HepG2 (cell line): ENCODE data around the gene KIF27. TPM values are rescaled to one million over a fixed set of nuclear protein-coding genes. Genes with fewer than 3 reads are reported as not detected.

ENCODE experiments used
- AGO2 ChIP-seq: fragments of 200-400 bp; formaldehyde crosslinking; optimal IDR thresholded peaks from 2 replicates; pipeline ENCODE3; 2017; ENCODE audit warnings: mild to moderate bottlenecking, low read depth, low read length, moderate library complexity
- ASH2L ChIP-seq: fragments of 300-600, 200-600 bp; sonication (generic); IDR thresholded peaks from 2 replicates; pipeline ENCODE4 v1.7.0; 2017; ENCODE audit warnings: low read depth, mild to moderate bottlenecking, moderate library complexity, mixed read lengths, low read length; ENCODE audit not compliant: insufficient read length
- BATF2 ChIP-seq: sonication (generic); formaldehyde crosslinking; IDR thresholded peaks from 2 replicates; pipeline ENCODE4 v1.8.0; 2022; ENCODE audit warnings: mild to moderate bottlenecking, missing genetic modification reagents, moderate library complexity
- DMAP1 ChIP-seq: IDR thresholded peaks from 2 replicates; pipeline ENCODE4 v1.6.1; 2016
- GABPB1 ChIP-seq: IDR thresholded peaks from 2 replicates; pipeline ENCODE4 v1.6.1; 2016; ENCODE audit warnings: mild to moderate bottlenecking, missing genetic modification reagents, moderate library complexity, missing compliant biosample characterization
- HES4 ChIP-seq: sonication (generic); formaldehyde crosslinking; IDR thresholded peaks from 2 replicates; pipeline ENCODE4 v1.9.0; 2021; ENCODE audit warnings: mild to moderate bottlenecking, missing genetic modification reagents, borderline replicate concordance
- HNF4A ChIP-seq: sonication (generic); formaldehyde crosslinking; IDR thresholded peaks from 2 replicates; pipeline ENCODE4 v1.4.0; 2020; ENCODE audit warnings: missing genetic modification reagents
- IKZF1 ChIP-seq: fragments of 450-650 bp; IDR thresholded peaks from 2 replicates; pipeline ENCODE4 v1.7.1; 2016
- JUN ChIP-seq: sonication (generic); formaldehyde crosslinking; IDR thresholded peaks from 2 replicates; pipeline ENCODE4 v1.4.0; 2020; ENCODE audit warnings: mild to moderate bottlenecking, missing genetic modification reagents
- KDM4B ChIP-seq: sonication (generic); formaldehyde crosslinking; IDR thresholded peaks from 2 replicates; pipeline ENCODE4 v1.4.0; 2020; ENCODE audit warnings: missing genetic modification reagents
- MAF1 ChIP-seq: sonication (generic); formaldehyde crosslinking; IDR thresholded peaks from 2 replicates; pipeline ENCODE4 v1.5.0; 2020; ENCODE audit warnings: missing genetic modification reagents, borderline replicate concordance
- MEIS2 ChIP-seq: sonication (generic); formaldehyde crosslinking; IDR thresholded peaks from 2 replicates; pipeline ENCODE4 v1.9.0; 2021; ENCODE audit warnings: mild to moderate bottlenecking, missing genetic modification reagents
- MTA1 ChIP-seq: sonication (generic); formaldehyde crosslinking; IDR thresholded peaks from 2 replicates; pipeline ENCODE4 v1.4.0; 2020; ENCODE audit warnings: missing genetic modification reagents, mild to moderate bottlenecking, borderline replicate concordance
- MTERF4 ChIP-seq: sonication (generic); formaldehyde crosslinking; IDR thresholded peaks from 2 replicates; pipeline ENCODE4 v1.8.0; 2023; ENCODE audit warnings: mild to moderate bottlenecking, missing genetic modification reagents
- NAIF1 ChIP-seq: sonication (generic); formaldehyde crosslinking; IDR thresholded peaks from 2 replicates; pipeline ENCODE4 v1.5.0; 2020; ENCODE audit warnings: mild to moderate bottlenecking, missing genetic modification reagents, borderline replicate concordance
- ONECUT2 ChIP-seq: sonication (generic); formaldehyde crosslinking; IDR thresholded peaks from 2 replicates; pipeline ENCODE4 v1.4.0; 2020; ENCODE audit warnings: missing genetic modification reagents
- PHF20 ChIP-seq: sonication (generic); formaldehyde crosslinking; IDR thresholded peaks from 2 replicates; pipeline ENCODE4 v1.5.0; 2020; ENCODE audit warnings: mild to moderate bottlenecking, missing genetic modification reagents
- REL ChIP-seq: sonication (generic); formaldehyde crosslinking; conservative IDR thresholded peaks from 2 replicates; pipeline ENCODE4 v1.8.0; 2022; ENCODE audit warnings: mild to moderate bottlenecking, missing genetic modification reagents, moderate library complexity
- RELA ChIP-seq: sonication (generic); formaldehyde crosslinking; IDR thresholded peaks from 2 replicates; pipeline ENCODE4 v1.4.0; 2020; ENCODE audit warnings: missing genetic modification reagents
- SKIL ChIP-seq: sonication (generic); formaldehyde crosslinking; IDR thresholded peaks from 2 replicates; pipeline ENCODE4 v1.8.0; 2022; ENCODE audit warnings: missing genetic modification reagents, mild to moderate bottlenecking, moderate library complexity, borderline replicate concordance
- ZBTB38 ChIP-seq: sonication (generic); formaldehyde crosslinking; IDR thresholded peaks from 2 replicates; pipeline ENCODE4 v1.5.1; 2020; ENCODE audit warnings: mild to moderate bottlenecking, missing genetic modification reagents
- ZBTB7B ChIP-seq: sonication (generic); formaldehyde crosslinking; IDR thresholded peaks from 2 replicates; pipeline ENCODE4 v1.4.0; 2020; ENCODE audit warnings: missing genetic modification reagents
- ZNF136 ChIP-seq: sonication (generic); formaldehyde crosslinking; IDR thresholded peaks from 2 replicates; pipeline ENCODE4 v1.8.1; 2022; ENCODE audit warnings: low read depth, mild to moderate bottlenecking, moderate library complexity, missing genetic modification reagents
- ZNF274 ChIP-seq: sonication (generic); formaldehyde crosslinking; IDR thresholded peaks from 2 replicates; pipeline ENCODE4 v1.5.1; 2020; ENCODE audit warnings: mild to moderate bottlenecking, missing genetic modification reagents
- ZNF350 ChIP-seq: sonication (generic); formaldehyde crosslinking; IDR thresholded peaks from 2 replicates; pipeline ENCODE4 v1.4.0; 2020; ENCODE audit warnings: mild to moderate bottlenecking, low read depth, missing genetic modification reagents, borderline replicate concordance
- ZNF615 ChIP-seq: sonication (generic); formaldehyde crosslinking; IDR thresholded peaks from 2 replicates; pipeline ENCODE4 v1.5.0; 2020; ENCODE audit warnings: mild to moderate bottlenecking, missing genetic modification reagents, borderline replicate concordance
- ZNF724P ChIP-seq: sonication (generic); formaldehyde crosslinking; IDR thresholded peaks from 2 replicates; pipeline ENCODE4 v1.8.0; 2022; ENCODE audit warnings: missing genetic modification reagents, borderline replicate concordance
- ZSCAN12 ChIP-seq: sonication (generic); formaldehyde crosslinking; IDR thresholded peaks from 2 replicates; pipeline ENCODE4 v1.9.0; 2021; ENCODE audit warnings: mild to moderate bottlenecking, missing genetic modification reagents
- polyA plus RNA-seq, 8 experiments: library from polyadenylated mRNA; depleted of rRNA in 3 of 8; stranded (reverse) in 7 of 8; unstranded in 1 of 8; fragments of >200 nt; fragmentation: Illumina TruSeq in 4 of 8; extraction: Trizol in 4 of 8; gene quantifications; 2 replicates each; pipeline versions ENCODE4 v1.2.1 to v1.2.3, GENCODE V29; 2011 to 2016; ENCODE audit warnings: low read depth in 4 of 8, missing spikeins in 1 of 8, mixed read lengths in 1 of 8; ENCODE audit not compliant: insufficient read depth in 1 of 8
- total RNA-seq, 5 experiments: library from RNA; depleted of rRNA; stranded (reverse); fragments of >200 nt; fragmentation: Illumina TruSeq; extraction: Trizol; gene quantifications; 2 replicates each; pipeline ENCODE4 v1.2.3, GENCODE V29; 2016; ENCODE audit warnings: low read depth in 1 of 5

Gene KIF27
- total and polyA plus RNA-seq, 2 of the 13 experiments (the other 11 are each of a cell fraction or from before 2014, with no cell fraction given), result 0.95 to 4.1 TPM

- TF ChIP-seq NAIF1 (CRISPR knock-in tag) (0 out of 2 replicates have a peak, but pooled peaks have one; percentile 25), AGO2 (no peak), ASH2L (peak; percentile 95), MEIS2 (CRISPR knock-in tag) (peak; percentile 46; the same call in 1 of the 2 replicates), PHF20 (CRISPR knock-in tag) (peak; percentile 89), HNF4A (CRISPR knock-in tag) (peak; percentile 92), IKZF1 (no peak), ZNF274 (no peak), JUN (CRISPR knock-in tag) (peak; percentile 18; the same call in 1 of the 2 replicates), ZSCAN12 (CRISPR knock-in tag) (no peak), MTA1 (peak; percentile 85; the same call in 1 of the 2 replicates), ZBTB7B (CRISPR knock-in tag) (peak; percentile 92), SKIL (CRISPR knock-in tag) (no peak), RELA (CRISPR knock-in tag) (no peak), KDM4B (CRISPR knock-in tag) (no peak; the same call in 1 of the 2 replicates), DMAP1 (peak; percentile 95), GABPB1 (CRISPR knock-in tag) (peak; percentile 96), HES4 (CRISPR knock-in tag) (0 out of 2 replicates have a peak, but pooled peaks have one; percentile 33), ONECUT2 (CRISPR knock-in tag) (no peak), ZBTB38 (CRISPR knock-in tag) (peak; percentile 26; the same call in 1 of the 2 replicates), ZNF615 (no peak), REL (peak; percentile 85; the same call in 1 of the 2 replicates), ZNF724P (CRISPR knock-in tag) (peak; percentile 23; the same call in 1 of the 2 replicates), BATF2 (CRISPR knock-in tag) (peak; percentile 91), ZNF350 (CRISPR knock-in tag) (peak; percentile 89), ZNF136 (CRISPR knock-in tag) (peak; percentile 51; the same call in 1 of the 2 replicates), MAF1 (CRISPR knock-in tag) (peak; percentile 79; the same call in 1 of the 2 replicates), MTERF4 (CRISPR knock-in tag) (peak; percentile 74)
Measured at GRCh38 chr9:83956436-83957247, 35.4 kb upstream of the KIF27 start (continued).
